Bladder microvascular endothelial cell (primary cell): ENCODE measurements around the gene GPRC5D. TPM values are rescaled to one million over a fixed set of nuclear protein-coding genes. Genes with fewer than 3 reads are reported as not detected.

ENCODE experiments used
- total RNA-seq: library from RNA; depleted of rRNA; stranded (reverse); fragments of >200 nt; gene quantifications from 2 replicates; pipeline ENCODE4 v1.2.3, GENCODE V29; 2014

The GPRC5D gene
- total RNA-seq = not detected in 2 replicates

DNA sequence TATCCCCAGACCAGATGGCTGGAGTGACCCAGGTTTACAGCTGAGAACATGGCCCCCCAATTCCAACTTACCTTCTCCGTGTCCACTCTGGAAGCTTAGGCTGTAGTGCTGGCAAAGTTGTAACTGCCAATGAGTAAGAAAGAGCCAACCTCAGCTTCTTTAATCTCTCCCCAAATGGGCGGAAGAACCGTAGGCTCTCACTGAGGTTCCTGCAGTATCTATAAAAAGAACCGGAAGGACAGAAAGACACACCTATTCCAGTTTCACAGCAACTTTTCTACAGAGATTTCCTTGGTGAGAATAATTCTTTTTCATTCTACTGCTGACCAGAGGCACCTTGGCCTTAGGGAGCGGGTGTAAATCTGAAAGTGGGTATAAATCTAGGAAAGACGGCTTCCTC is at the start of gene GPRC5D:
Gene GPRC5D, minus strand, starts transcription at position 135 of the 400 bp plus-strand sequence. CDS start 1,786 bp downstream, outside the sequence.

DNA sequence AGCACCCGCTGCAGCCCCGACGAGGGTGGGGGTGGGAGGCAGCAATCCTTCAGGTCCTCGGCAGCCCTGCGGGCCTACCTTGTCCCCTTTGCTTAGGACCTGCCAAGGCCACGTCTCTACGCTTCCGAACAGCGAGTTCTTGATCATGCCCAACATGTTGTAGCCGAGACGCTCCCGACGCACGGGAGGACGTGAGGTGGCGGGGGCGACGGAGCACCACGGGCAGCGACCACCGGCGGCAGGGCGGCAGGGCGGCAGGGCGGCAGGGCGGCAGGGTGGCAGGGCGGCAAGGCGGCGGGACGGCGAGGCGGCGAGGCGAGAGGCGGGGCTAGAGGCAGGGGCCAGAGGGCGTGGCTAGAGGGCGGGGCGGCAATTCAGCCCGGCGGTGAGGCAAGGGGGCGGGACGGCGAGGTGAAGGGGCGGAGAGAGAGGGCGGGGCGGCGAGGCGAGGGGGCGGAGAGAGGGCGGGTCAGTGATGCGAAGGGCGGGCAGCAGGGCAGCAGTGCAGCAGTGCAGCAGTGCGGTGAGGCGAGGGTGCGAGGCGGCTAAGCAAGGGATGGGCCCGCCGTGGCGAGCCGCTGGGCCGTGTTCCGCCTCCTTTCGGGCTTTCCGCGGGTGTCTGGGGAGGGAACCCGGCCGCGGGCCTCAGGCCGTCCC is 48.1 kb upstream of the GPRC5D start, which contains the start of gene HEBP1:
Gene HEBP1, minus strand, starts transcription at position 307 of the 657 bp plus-strand sequence. Its CDS starts 151 bp downstream, at position 156.

DNA sequence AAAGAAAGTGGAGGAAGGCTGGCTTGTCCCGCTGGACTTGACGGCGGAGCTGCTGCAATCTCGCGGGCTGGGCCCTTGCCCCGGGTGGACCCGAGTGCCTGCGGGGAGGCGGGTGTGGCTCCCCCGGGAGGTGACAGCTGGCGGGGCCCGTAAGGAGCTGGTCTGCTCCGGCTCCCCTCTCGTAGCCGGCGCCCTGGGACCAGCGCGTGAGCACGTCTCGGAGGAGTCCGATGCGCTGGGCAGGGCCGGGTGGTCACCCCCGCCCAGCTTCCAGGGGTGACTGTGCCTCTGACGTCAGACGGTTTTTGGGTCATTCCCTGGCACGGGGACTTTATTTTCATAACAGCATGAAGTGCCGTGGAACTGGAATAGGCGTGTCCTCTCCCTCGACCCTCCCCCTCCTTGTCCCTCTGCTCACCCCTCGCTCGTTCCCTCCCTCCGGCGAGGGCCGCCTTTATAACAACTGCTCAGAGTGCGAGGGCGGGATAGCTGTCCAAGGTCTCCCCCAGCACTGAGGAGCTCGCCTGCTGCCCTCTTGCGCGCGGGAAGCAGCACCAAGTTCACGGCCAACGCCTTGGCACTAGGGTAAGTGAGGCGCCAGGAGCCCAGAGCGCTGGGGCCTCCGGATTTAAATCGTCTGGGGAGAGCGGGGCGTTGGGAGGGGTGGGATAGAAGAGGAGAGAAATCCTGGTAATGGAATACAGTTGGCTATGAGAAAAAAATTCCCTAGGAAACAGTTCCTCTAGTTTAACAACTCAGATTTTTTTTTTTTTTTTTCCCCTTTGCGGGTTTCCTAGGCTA is 60.7 kb downstream of the GPRC5D start, which contains the start of gene GPRC5A:
Gene GPRC5A, plus strand, starts transcription at position 483 of the 801 bp plus-strand sequence. CDS start 16,688 bp downstream, outside the sequence.

Other genes with a start within 250 kb of the GPRC5D start
- gene CDKN1B, start 234.8 kb downstream of the GPRC5D start, total RNA-seq = 42.2 and 52.3 TPM in 2 replicates
- gene APOLD1, start 166.5 kb downstream of the GPRC5D start, total RNA-seq = 15.5 and 22.0 TPM in 2 replicates
- gene DDX47, start 138.8 kb downstream of the GPRC5D start, total RNA-seq = 39.8 and 69.2 TPM in 2 replicates
- 2.9 and 4.9 TPM in 2 replicates for gene GPRC5A, start 60.6 kb downstream of the GPRC5D start, total RNA-seq
- 13.8 and 35.7 TPM in 2 replicates for gene HEBP1, start 48.1 kb upstream of the GPRC5D start, total RNA-seq
- 5.5 and 17.5 TPM in 2 replicates for gene FAM234B, start 92.2 kb upstream of the GPRC5D start, total RNA-seq
- not detected in 2 replicates for gene GSG1, start 151.5 kb upstream of the GPRC5D start, total RNA-seq
- 95.0 and 195 TPM in 2 replicates for gene EMP1, start 244.6 kb upstream of the GPRC5D start, total RNA-seq